ENCODE results near the gene VCL. TPM values are rescaled to one million over a fixed set of nuclear protein-coding genes. Genes with fewer than 3 reads are reported as not detected.

VCL gene
- total and polyA plus RNA-seq, 9 of the 15 experiments (the other 6 are each of a cell fraction or from before 2014, with no cell fraction given) = 29.8 to 186 (median 76.4) TPM

- in situ Hi-C loops (cut with MboI) = no loop called here
- intact Hi-C loops (cut with micrococcal nuclease) = no loop called here
- peak in 1 of 4 experiments; percentile 28 for DNase-seq (ENCODE audit: extremely low read depth in 1 of 4, low spot score in 3 of 4)
- Histone ChIP-seq H3K36me3 (ENCODE audit: control insufficient read depth, insufficient read depth, low read length) (peaks cover 37% of the 10 kb centered on the region), H4K20me1 (replicated peaks; ENCODE audit: control insufficient read depth, insufficient read depth, low read length) (0 out of 2 replicates have a peak, but pooled peaks cover 6% of the 10 kb centered on the region), H3K9me1 (ENCODE audit: control insufficient read depth, insufficient read depth, low read length) (no peaks in the 10 kb centered on the region), H3K4me1 (replicated peaks in 1 of 2; ENCODE audit: control insufficient read depth in 2 of 2, insufficient read depth in 2 of 2, low read length in 2 of 2) (peaks cover 9 to 11% of the 10 kb centered on the region in 2 experiments; a peak in 4 of 5 replicates), H2AFZ (ENCODE audit: low read depth, low read length) (no peak overlapping the region), H3K4me2 (ENCODE audit: insufficient read depth, low read length) (no peak overlapping the region), H3K27ac (ENCODE audit: extremely low read depth, low read depth, low read length) (peak overlapping the region; percentile 33; the same call in 1 of the 3 replicates), H3K27me3 (ENCODE audit: control insufficient read depth in 2 of 2, insufficient read depth in 2 of 2, low read length in 2 of 2) (no peaks in the 10 kb centered on the region), H3K4me3 (no peak overlapping the region), H3K9me3 (replicated peaks; ENCODE audit: control insufficient read depth, insufficient read depth, low read depth, low read length) (no peaks in the 10 kb centered on the region), H3K9ac (ENCODE audit: insufficient read depth in 1 of 2, low read depth in 2 of 2, low read length in 2 of 2) (no peak overlapping the region), H3K79me2 (ENCODE audit: control insufficient read depth, insufficient read depth, low read length) (peaks cover 67% of the 10 kb centered on the region)
- no peak for ATAC-seq
- CTCF ChIA-PET (ENCODE audit: low intra/inter-chr PET ratio) = no interaction called here
- no peak for FAIRE-seq
- BruUV-seq (replicated peaks) = no TSS peak
- POLR2A ChIA-PET = interaction anchor here (0.6 kb wide), 1 partner anchor 63 kb away, joined by 3 read pairs; no protein-coding TSS in a partner anchor
- TF ChIP-seq ZNF584 (CRISPR knock-in tag; IDR thresholded peaks at IDR 0.05; ENCODE audit: low read depth) (no peak), TCF3 (CRISPR knock-in tag; IDR thresholded peaks at IDR 0.05) (0 out of 2 replicates have a peak, but pooled peaks have one; percentile 17), ARNT (IDR thresholded peaks at IDR 0.05) (peak in 1 of 2 experiments; percentile 99; a peak in 2 of 4 replicates), RBM25 (IDR thresholded peaks at IDR 0.05; ENCODE audit: low read depth, low read length, severe bottlenecking) (peak; percentile 76), ZNF311 (CRISPR knock-in tag; IDR thresholded peaks at IDR 0.05) (no peak), NEUROD1 (IDR thresholded peaks at IDR 0.05; ENCODE audit: borderline replicate concordance, low read depth, low read length, partially characterized antibody) (no peak), POLR2H (tag; IDR thresholded peaks at IDR 0.05; ENCODE audit: low read depth) (no peak), RUNX1 (IDR thresholded peaks at IDR 0.05; ENCODE audit: low read depth) (no peak), XRCC4 (IDR thresholded peaks at IDR 0.05; ENCODE audit: extremely low read depth, insufficient read depth, insufficient read length) (no peak), U2AF1 (optimal IDR thresholded peaks at IDR 0.05; ENCODE audit: low read depth, low read length) (no peak), RAD51 (IDR thresholded peaks at IDR 0.05; ENCODE audit: borderline replicate concordance, low read depth) (no peak), PHB (CRISPR knock-in tag; IDR thresholded peaks at IDR 0.05) (no peak), ZBTB33 (CRISPR knock-in tag; IDR thresholded peaks at IDR 0.05) (peak; percentile 28; the same call in 1 of the 2 replicates), ZNF717 (CRISPR knock-in tag; IDR thresholded peaks at IDR 0.05) (no peak), NR2F6 (CRISPR knock-in tag; IDR thresholded peaks at IDR 0.05) (no peak), NCOA2 (IDR thresholded peaks at IDR 0.05; ENCODE audit: partially characterized antibody in 2 of 2) (no peak), ZNF175 (CRISPR knock-in tag; IDR thresholded peaks at IDR 0.05; ENCODE audit: low read depth) (no peak), POLR2AphosphoS5 (IDR thresholded peaks at IDR 0.05; ENCODE audit: control insufficient read depth, insufficient read depth, low read depth, low read length) (no peak)
Observed at GRCh38 chr10:74063256-74063655, 65.3 kb downstream of the VCL start.

Measured in K562 (cell line).